Measurements from ENCODE around the gene SOX10.

DNA sequence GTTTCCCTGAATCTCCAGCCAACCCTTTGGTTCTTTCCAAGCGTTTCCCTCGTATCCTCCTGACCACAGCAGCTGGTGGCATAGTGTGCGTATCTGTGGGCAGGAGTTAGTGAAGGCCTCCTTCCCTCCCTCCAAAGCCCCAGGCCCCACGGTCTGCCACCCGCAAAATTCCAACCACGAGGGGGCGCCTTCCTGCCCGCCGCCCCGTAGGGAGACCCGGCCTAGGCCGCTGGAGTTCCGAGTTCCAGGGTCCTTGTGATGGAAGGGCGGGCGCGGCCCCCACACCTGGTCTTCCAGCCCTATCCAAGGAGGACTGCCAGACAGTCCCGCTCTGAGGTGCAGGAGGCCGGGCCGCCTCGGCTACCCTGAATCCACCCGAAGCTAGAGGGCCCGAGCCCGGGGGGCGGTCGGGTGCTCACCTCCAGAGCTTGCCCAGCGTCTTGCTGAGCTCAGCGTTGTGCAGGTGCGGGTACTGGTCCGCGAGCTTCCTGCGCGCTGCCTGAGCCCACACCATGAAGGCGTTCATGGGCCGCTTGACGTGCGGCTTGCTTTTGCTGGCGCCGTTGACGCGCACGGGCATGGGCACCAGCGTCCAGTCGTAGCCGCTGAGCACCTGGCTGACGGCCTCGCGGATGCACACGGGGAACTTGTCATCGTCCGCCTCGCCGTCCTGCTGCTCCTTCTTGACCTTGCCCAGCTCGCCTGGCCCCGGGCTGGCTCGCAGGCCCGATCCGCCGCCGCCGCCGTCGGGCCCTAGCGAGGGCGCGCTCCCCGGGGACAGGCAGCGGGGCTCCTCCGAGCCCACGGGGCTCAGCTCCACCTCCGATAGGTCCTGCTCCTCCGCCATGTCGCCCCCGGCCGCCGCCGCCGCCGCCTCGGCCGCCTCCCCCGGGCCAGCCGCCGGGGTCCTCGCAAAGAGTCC, 1.2 kb downstream of the SOX10 start:
- TF ChIP-seq, protein P1, sequence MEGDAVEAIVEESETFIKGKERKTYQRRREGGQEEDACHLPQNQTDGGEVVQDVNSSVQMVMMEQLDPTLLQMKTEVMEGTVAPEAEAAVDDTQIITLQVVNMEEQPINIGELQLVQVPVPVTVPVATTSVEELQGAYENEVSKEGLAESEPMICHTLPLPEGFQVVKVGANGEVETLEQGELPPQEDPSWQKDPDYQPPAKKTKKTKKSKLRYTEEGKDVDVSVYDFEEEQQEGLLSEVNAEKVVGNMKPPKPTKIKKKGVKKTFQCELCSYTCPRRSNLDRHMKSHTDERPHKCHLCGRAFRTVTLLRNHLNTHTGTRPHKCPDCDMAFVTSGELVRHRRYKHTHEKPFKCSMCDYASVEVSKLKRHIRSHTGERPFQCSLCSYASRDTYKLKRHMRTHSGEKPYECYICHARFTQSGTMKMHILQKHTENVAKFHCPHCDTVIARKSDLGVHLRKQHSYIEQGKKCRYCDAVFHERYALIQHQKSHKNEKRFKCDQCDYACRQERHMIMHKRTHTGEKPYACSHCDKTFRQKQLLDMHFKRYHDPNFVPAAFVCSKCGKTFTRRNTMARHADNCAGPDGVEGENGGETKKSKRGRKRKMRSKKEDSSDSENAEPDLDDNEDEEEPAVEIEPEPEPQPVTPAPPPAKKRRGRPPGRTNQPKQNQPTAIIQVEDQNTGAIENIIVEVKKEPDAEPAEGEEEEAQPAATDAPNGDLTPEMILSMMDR (IDR thresholded peaks at IDR 0.05): peak; percentile 34 to 72 (median 66)
- TF ChIP-seq POLR2A (IDR thresholded peaks at IDR 0.05) (no peak), EP300 (IDR thresholded peaks at IDR 0.05) (peak in 1 of 2 donors; percentile 59)

Measured in tibial nerve (tissue), 4 donors.